HepG2 (cell line): ENCODE data around the gene DPM2. TPM values are rescaled to one million over a fixed set of nuclear protein-coding genes. Genes with fewer than 3 reads are reported as not detected.

Source experiments
- ATAC-seq: fragments of 200-7000 bp; cut with Tn5 transposase; 3 replicates; pipeline ENCODE4 v1.9.1; 2020; ENCODE audit warnings: mild to moderate bottlenecking, moderate library complexity
- BruUV-seq: library from RNA; stranded (reverse); fragments of 400-500 nt; replicated peaks from 2 replicates; lab custom pipeline; 2021; lab: Mats Ljungman, UMichigan
- CTCF ChIA-PET: fragments of 300-600 bp; formaldehyde crosslinking; extraction: SDS; loops from one replicate; lab custom pipeline; 2021; ENCODE audit warnings: low total read pairs, inconsistent platforms, low intra/inter-chr PET ratio; lab: Yijun Ruan, JAX
- POLR2A ChIA-PET: fragments of 350-600 bp; sonication (Branson Sonifier 250); formaldehyde crosslinking; loops from one replicate; lab custom pipeline; 2020; ENCODE audit warnings: antibody characterized with exemption, inconsistent platforms; lab: Yijun Ruan, JAX
- DNase-seq: peaks from one replicate; pipeline ENCODE4 v3.0.0-alpha.2; 2015; ENCODE audit warnings: low spot score
- FAIRE-seq: peaks from 3 replicates; lab custom pipeline; 2011; peaks lifted over from hg19 to GRCh38; lab: Jason Lieb, UNC
- H2AFZ ChIP-seq: one replicate; pipeline ENCODE4 v1.6.1; 2011; ENCODE audit warnings: low read length, inconsistent platforms
- H3K27ac ChIP-seq: fragments of 300-600 bp; 3 replicates; pipeline ENCODE4 v1.8.0; 2011; ENCODE audit warnings: mixed run types, mild to moderate bottlenecking, mixed read lengths, low read length, inconsistent platforms; ENCODE audit not compliant: insufficient read depth; ENCODE audit errors: extremely low read length
- H3K27me3 ChIP-seq, 2 experiments: fragments of 200-600 bp in 1 of 2; 2 replicates in 1 of 2; 3 replicates in 1 of 2; pipeline versions ENCODE4 v1.6.0 to v1.8.0; 2011; ENCODE audit warnings: low read length in 2 of 2, mild to moderate bottlenecking in 2 of 2, moderate library complexity in 2 of 2, inconsistent platforms in 1 of 2; ENCODE audit not compliant: insufficient read depth in 2 of 2, control insufficient read depth in 1 of 2
- H3K36me3 ChIP-seq, 2 experiments: fragments of 200-600 bp in 1 of 2; replicated peaks in 1 of 2; 2 replicates in 1 of 2; 3 replicates in 1 of 2; pipeline versions ENCODE4 v1.5.1 to v1.8.0; 2011; ENCODE audit warnings: low read length in 2 of 2, inconsistent platforms in 1 of 2; ENCODE audit not compliant: insufficient read depth in 2 of 2, control insufficient read depth in 1 of 2
- H3K4me1 ChIP-seq: 2 replicates; pipeline ENCODE4 v1.5.1; 2012; ENCODE audit warnings: low read length, inconsistent platforms; ENCODE audit not compliant: insufficient read depth
- H3K4me2 ChIP-seq: 2 replicates; pipeline ENCODE4 v1.6.0; 2011; ENCODE audit warnings: low read depth, low read length, inconsistent platforms
- H3K4me3 ChIP-seq, 3 experiments: fragments of 200-600 bp in 1 of 3; sonication (generic), shearing (Covaris generic) in 1 of 3; replicated peaks in 1 of 3; 2 replicates each; pipeline ENCODE4 v1.5.1; 2011 to 2016; ENCODE audit warnings: low read length in 3 of 3, inconsistent platforms in 2 of 3, low read depth in 2 of 3, mild to moderate bottlenecking in 2 of 3, control low read depth in 1 of 3, mixed read lengths in 1 of 3; ENCODE audit not compliant: insufficient read depth in 1 of 3
- H3K79me2 ChIP-seq: one replicate; pipeline ENCODE4 v1.6.1; 2011; ENCODE audit warnings: low read length, inconsistent platforms; ENCODE audit not compliant: insufficient read depth
- H3K9ac ChIP-seq: 2 replicates; pipeline ENCODE4 v1.6.0; 2011; ENCODE audit warnings: mild to moderate bottlenecking, low read depth, low read length, inconsistent platforms; ENCODE audit not compliant: insufficient read depth
- H3K9me3 ChIP-seq: 2 replicates; pipeline ENCODE4 v1.5.1; 2012; ENCODE audit warnings: mild to moderate bottlenecking, low read length
- H4K20me1 ChIP-seq: 2 replicates; pipeline ENCODE4 v1.6.0; 2011; ENCODE audit warnings: inconsistent platforms, mild to moderate bottlenecking, low read length, moderate library complexity; ENCODE audit not compliant: insufficient read depth
- CBX5 ChIP-seq: sonication (generic); formaldehyde crosslinking; IDR thresholded peaks from 2 replicates; pipeline ENCODE4 v1.4.0; 2020; ENCODE audit warnings: missing genetic modification reagents, borderline replicate concordance
- HCFC1 ChIP-seq: fragments of 150-350 bp; IDR thresholded peaks from 2 replicates; pipeline ENCODE4 v1.6.1; 2014; ENCODE audit warnings: low read depth, low read length
- ZFP36L2 ChIP-seq: sonication (generic); formaldehyde crosslinking; IDR thresholded peaks from 2 replicates; pipeline ENCODE4 v1.4.0; 2020; ENCODE audit warnings: missing genetic modification reagents
- ZNF264 ChIP-seq: sonication (generic); formaldehyde crosslinking; IDR thresholded peaks from 2 replicates; pipeline ENCODE4 v1.4.0; 2020; ENCODE audit warnings: missing genetic modification reagents
- ZNF790 ChIP-seq: sonication (generic); formaldehyde crosslinking; IDR thresholded peaks from 2 replicates; pipeline ENCODE4 v1.8.0; 2022; ENCODE audit warnings: missing genetic modification reagents, mild to moderate bottlenecking, borderline replicate concordance
- ZSCAN30 ChIP-seq: sonication (generic); formaldehyde crosslinking; IDR thresholded peaks from 2 replicates; pipeline ENCODE4 v1.5.0; 2020; ENCODE audit warnings: mild to moderate bottlenecking, missing genetic modification reagents
- WGBS: methylation state at CpG from one replicate; pipeline ENCODE4 v1.1.6; 2017; ENCODE audit warnings: low lambda C conversion rate; 5-methylcytosine and 5-hydroxymethylcytosine counted together
- in situ Hi-C: cut with HindIII; loops from 2 replicates; pipeline ENCODE4 v1.10.0; 2017; ENCODE audit warnings: low pct_unique_long_range_greater_than_20kb; ENCODE audit not compliant: extremely low pct_ligation_motif_present
- intact Hi-C: fragments of 100-400 bp; cut with micrococcal nuclease; formaldehyde crosslinking; loops from one replicate; pipeline ENCODE4 v1.10.0; 2022; ENCODE audit not compliant: unreplicated experiment
- polyA plus RNA-seq, 8 experiments: library from polyadenylated mRNA; depleted of rRNA in 3 of 8; stranded (reverse) in 7 of 8; unstranded in 1 of 8; fragments of >200 nt; fragmentation: Illumina TruSeq in 4 of 8; extraction: Trizol in 4 of 8; gene quantifications; 2 replicates each; pipeline versions ENCODE4 v1.2.1 to v1.2.3, GENCODE V29; 2011 to 2016; ENCODE audit warnings: low read depth in 4 of 8, missing spikeins in 1 of 8, mixed read lengths in 1 of 8; ENCODE audit not compliant: insufficient read depth in 1 of 8
- total RNA-seq, 5 experiments: library from RNA; depleted of rRNA; stranded (reverse); fragments of >200 nt; fragmentation: Illumina TruSeq; extraction: Trizol; gene quantifications; 2 replicates each; pipeline ENCODE4 v1.2.3, GENCODE V29; 2016; ENCODE audit warnings: low read depth in 1 of 5
- TF ChIP-seq, protein P1 (sequence below): sonication (generic); formaldehyde crosslinking; IDR thresholded peaks from 2 replicates; pipeline ENCODE4 v1.5.0; 2020; ENCODE audit warnings: missing genetic modification reagents
- TF ChIP-seq, protein P2 (sequence below): sonication (generic); formaldehyde crosslinking; IDR thresholded peaks from 2 replicates; pipeline ENCODE4 v1.9.0; 2021; ENCODE audit warnings: missing genetic modification reagents, mild to moderate bottlenecking, borderline replicate concordance
- TF ChIP-seq, protein P3 (sequence below): sonication (generic); formaldehyde crosslinking; IDR thresholded peaks from 2 replicates; pipeline ENCODE4 v1.9.0; 2021; ENCODE audit warnings: missing genetic modification reagents, mild to moderate bottlenecking, borderline replicate concordance
- TF ChIP-seq, protein P4 (sequence below): sonication (generic); formaldehyde crosslinking; IDR thresholded peaks from 2 replicates; pipeline ENCODE4 v1.8.1; 2023; ENCODE audit warnings: missing genetic modification reagents, inconsistent platforms, borderline replicate concordance

Gene DPM2
- total and polyA plus RNA-seq, 2 of the 13 experiments (the other 11 are each of a cell fraction or from before 2014, with no cell fraction given): 24.8 to 35.3 TPM

DNA sequence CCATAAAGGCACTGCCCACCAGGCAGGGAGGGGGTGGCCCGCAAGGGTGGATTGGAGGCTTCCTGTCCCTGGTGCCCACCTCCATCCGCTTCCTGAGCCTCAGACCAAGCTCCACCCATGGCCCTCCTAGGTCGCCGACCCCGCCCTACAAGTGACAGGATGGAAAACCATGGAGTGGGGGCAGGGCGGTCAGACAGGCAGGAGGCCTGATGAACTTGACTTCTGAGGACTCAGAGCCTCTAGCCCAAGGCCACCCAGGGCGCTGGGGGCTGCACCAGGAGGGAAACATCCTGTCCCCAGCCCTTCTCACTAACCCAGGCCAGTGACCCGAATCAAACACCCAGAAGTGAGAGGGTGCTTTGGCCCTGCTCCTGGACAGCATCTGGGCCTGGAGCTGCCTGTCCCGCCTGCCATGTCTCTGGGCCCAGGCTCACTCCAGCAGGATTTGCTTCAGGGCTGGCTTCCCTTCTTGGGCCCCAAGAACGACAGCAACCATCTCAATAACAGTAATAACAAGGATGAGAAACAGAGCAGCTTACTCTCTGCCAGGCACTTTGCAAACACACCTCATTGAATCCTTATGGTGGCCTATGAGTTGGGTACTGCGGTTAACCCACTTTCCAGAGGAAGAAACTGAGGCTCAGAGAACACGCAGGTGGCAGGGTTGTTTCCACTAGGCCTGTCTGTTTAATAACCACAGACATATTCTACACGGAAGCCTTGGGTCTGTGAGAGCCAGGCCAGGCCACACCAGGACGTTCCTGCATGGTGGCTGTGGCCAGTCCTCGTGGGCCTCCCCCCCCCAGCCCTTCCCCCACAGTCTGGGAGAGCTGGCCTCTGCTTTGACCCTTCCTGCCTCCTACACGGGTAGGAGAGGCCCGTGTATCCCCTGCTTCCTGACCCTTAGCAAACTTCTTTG lies 33.8 kb downstream of the DPM2 start:
- Histone ChIP-seq H4K20me1 (no peaks in the 10 kb centered on the region), H3K79me2 (no peaks in the 10 kb centered on the region), H2AFZ (no peak overlapping the region), H3K27ac (no peak overlapping the region), H3K9ac (peak overlapping the region; percentile 39; the same call in 1 of the 2 replicates), H3K36me3 (no peaks in the 10 kb centered on the region; a peak in 1 of 5 replicates), H3K27me3 (no peaks in the 10 kb centered on the region), H3K4me1 (peaks cover 48% of the 10 kb centered on the region), H3K4me2 (peak overlapping the region; percentile 74), H3K4me3 (peak overlapping the region; percentile 44 to 62 (median 48)), H3K9me3 (no peaks in the 10 kb centered on the region)
- FAIRE-seq (peak; percentile 67), DNase-seq (peak; percentile 87), ATAC-seq (peak; percentile 67)
- intact Hi-C loops: loop anchor here (2.0 kb wide), 1 partner anchor 13 kb away; the partner anchor contains the start of gene ST6GALNAC4
- 10% methylated on average over 15 of the region's 17 CpGs for WGBS
- ChIA-PET CTCF (no interaction called here), POLR2A (interaction anchor here (0.6 to 4.5 kb wide), 8 partner anchors 9 to 175 kb away, joined by 3 to 78 read pairs (median 4); partner anchors contain the start of gene ST6GALNAC4)
- TSS peak; percentile 37 for BruUV-seq
- in situ Hi-C loops: no loop called here
- TF ChIP-seq, protein P1, sequence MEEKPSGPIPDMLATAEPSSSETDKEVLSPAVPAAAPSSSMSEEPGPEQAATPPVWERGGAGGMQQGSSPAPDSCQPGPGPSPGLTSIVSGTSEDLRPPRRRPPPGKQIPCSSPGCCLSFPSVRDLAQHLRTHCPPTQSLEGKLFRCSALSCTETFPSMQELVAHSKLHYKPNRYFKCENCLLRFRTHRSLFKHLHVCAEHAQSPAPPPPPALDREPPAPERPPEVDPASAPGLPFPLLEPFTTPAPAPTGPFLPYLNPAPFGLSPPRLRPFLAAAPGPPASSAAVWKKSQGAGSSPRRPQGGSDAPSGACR: peak; percentile 72; the same call in 1 of the 2 replicates
- TF ChIP-seq, protein P2, sequence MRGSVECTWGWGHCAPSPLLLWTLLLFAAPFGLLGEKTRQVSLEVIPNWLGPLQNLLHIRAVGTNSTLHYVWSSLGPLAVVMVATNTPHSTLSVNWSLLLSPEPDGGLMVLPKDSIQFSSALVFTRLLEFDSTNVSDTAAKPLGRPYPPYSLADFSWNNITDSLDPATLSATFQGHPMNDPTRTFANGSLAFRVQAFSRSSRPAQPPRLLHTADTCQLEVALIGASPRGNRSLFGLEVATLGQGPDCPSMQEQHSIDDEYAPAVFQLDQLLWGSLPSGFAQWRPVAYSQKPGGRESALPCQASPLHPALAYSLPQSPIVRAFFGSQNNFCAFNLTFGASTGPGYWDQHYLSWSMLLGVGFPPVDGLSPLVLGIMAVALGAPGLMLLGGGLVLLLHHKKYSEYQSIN: no peak
- no peak for TF ChIP-seq HCFC1
- peak; percentile 86; the same call in 1 of the 2 replicates for TF ChIP-seq CBX5
- TF ChIP-seq ZNF790 (CRISPR knock-in tag): no peak
- TF ChIP-seq ZSCAN30 (CRISPR knock-in tag): no peak
- TF ChIP-seq ZNF264 (CRISPR knock-in tag): peak; percentile 28; the same call in 1 of the 2 replicates
- TF ChIP-seq, protein P3, sequence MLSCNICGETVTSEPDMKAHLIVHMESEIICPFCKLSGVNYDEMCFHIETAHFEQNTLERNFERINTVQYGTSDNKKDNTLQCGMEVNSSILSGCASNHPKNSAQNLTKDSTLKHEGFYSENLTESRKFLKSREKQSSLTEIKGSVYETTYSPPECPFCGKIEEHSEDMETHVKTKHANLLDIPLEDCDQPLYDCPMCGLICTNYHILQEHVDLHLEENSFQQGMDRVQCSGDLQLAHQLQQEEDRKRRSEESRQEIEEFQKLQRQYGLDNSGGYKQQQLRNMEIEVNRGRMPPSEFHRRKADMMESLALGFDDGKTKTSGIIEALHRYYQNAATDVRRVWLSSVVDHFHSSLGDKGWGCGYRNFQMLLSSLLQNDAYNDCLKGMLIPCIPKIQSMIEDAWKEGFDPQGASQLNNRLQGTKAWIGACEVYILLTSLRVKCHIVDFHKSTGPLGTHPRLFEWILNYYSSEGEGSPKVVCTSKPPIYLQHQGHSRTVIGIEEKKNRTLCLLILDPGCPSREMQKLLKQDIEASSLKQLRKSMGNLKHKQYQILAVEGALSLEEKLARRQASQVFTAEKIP (CRISPR knock-in tag): no peak
- no peak for TF ChIP-seq ZFP36L2 (CRISPR knock-in tag)
- TF ChIP-seq, protein P4, sequence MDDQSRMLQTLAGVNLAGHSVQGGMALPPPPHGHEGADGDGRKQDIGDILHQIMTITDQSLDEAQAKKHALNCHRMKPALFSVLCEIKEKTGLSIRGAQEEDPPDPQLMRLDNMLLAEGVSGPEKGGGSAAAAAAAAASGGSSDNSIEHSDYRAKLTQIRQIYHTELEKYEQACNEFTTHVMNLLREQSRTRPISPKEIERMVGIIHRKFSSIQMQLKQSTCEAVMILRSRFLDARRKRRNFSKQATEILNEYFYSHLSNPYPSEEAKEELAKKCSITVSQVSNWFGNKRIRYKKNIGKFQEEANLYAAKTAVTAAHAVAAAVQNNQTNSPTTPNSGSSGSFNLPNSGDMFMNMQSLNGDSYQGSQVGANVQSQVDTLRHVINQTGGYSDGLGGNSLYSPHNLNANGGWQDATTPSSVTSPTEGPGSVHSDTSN (CRISPR knock-in tag): no peak
